PFSK-1 (cell line): ENCODE results near the gene OXNAD1.

Experiments used
- POLR2AphosphoS5 ChIP-seq: IDR thresholded peaks from 2 replicates; pipeline ENCODE4 v1.6.1; 2012; ENCODE audit warnings: low read depth, mild to moderate bottlenecking, control low read depth, low read length, moderate library complexity
- REST ChIP-seq, 2 experiments: IDR thresholded peaks; 2 replicates each; pipeline versions ENCODE4 v1.6.1 to v1.8.0; 2011 to 2012; ENCODE audit warnings: low read depth in 2 of 2, low read length in 2 of 2, control low read depth in 1 of 2, inconsistent platforms in 1 of 2, mild to moderate bottlenecking in 1 of 2, moderate library complexity in 1 of 2; ENCODE audit not compliant: insufficient read depth in 1 of 2
- SIN3A ChIP-seq: IDR thresholded peaks from 2 replicates; pipeline ENCODE4 v1.6.1; 2012; ENCODE audit warnings: mild to moderate bottlenecking, low read length, moderate library complexity, borderline replicate concordance; ENCODE audit not compliant: insufficient read depth
- TAF1 ChIP-seq: IDR thresholded peaks from 2 replicates; pipeline ENCODE4 v1.6.1; 2012; ENCODE audit warnings: low read length, control low read depth, borderline replicate concordance; ENCODE audit not compliant: insufficient read depth

GRCh38 chr3:16354291-16354690, 89.3 kb downstream of the OXNAD1 start:
- no peak for TF ChIP-seq POLR2AphosphoS5
- no peak for TF ChIP-seq REST (IDR thresholded peaks at IDR 0.05; ENCODE audit: insufficient read depth in 1 of 2, low read depth in 2 of 2, low read length in 2 of 2)
- no peak for TF ChIP-seq TAF1
- no peak for TF ChIP-seq SIN3A
